Ishikawa (cell line): ENCODE measurements around the gene ATG9A.

Source experiments
- CEBPB ChIP-seq: IDR thresholded peaks from 2 replicates; pipeline ENCODE4 v1.6.1; 2012
- EGR1 ChIP-seq: IDR thresholded peaks from 2 replicates; pipeline ENCODE4 v1.6.1; 2012
- REST ChIP-seq: IDR thresholded peaks from 2 replicates; pipeline ENCODE4 v1.6.1; 2012; ENCODE audit warnings: low read depth, mild to moderate bottlenecking
- TCF12 ChIP-seq: IDR thresholded peaks from 2 replicates; pipeline ENCODE4 v1.6.1; 2012; ENCODE audit warnings: low read depth
- TEAD4 ChIP-seq: IDR thresholded peaks from 2 replicates; pipeline ENCODE4 v1.6.1; 2012
- TF ChIP-seq, protein P1 (sequence below): IDR thresholded peaks from 2 replicates; pipeline ENCODE4 v1.6.1; 2012

DNA sequence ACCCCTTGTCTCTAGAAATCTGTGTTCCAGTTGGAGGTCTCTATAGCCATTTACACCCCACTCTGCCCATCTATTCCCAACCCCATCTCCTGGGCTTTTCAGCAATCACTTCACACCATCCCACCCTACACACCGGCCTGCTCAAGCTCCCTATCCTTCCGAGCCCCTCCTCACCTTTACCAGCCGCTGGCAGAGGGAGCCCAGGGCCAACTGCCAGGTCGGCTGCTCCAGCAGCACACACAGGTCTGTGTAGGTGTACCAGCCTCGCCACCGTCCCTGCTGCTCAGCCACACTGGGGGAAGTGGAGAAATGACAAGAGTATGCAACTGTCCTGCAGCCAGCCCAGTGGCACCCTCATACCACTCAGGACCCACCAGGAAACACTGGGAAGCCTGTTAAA, 56.3 kb downstream of the ATG9A start:
- TF ChIP-seq TEAD4 (no peak), REST (no peak), TCF12 (no peak), CEBPB (no peak), EGR1 (no peak)
- TF ChIP-seq, protein P1, sequence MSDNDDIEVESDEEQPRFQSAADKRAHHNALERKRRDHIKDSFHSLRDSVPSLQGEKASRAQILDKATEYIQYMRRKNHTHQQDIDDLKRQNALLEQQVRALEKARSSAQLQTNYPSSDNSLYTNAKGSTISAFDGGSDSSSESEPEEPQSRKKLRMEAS: no peak
